ENCODE results near the gene TRAF7.
"Not testable (repeated sequence)": the region's sequence is repeated elsewhere in the genome, so short reads cannot be mapped to it uniquely, and the experiment has no call there.

The TRAF7 gene

GRCh38 chr16:2184346-2184745, 28.8 kb downstream of the TRAF7 start:
- DNase-seq: no peak

GRCh38 chr16:2184962-2185361, 29.4 kb downstream of the TRAF7 start:
- DNase-seq: no peak

GRCh38 chr16:2186064-2186463, 30.5 kb downstream of the TRAF7 start:
- no peak for DNase-seq

- no peak for DNase-seq
Measured at GRCh38 chr16:2186505-2186904, 30.9 kb downstream of the TRAF7 start.

- no peak for DNase-seq
Measured at GRCh38 chr16:2187212-2187611, 31.6 kb downstream of the TRAF7 start.

GRCh38 chr16:2188395-2188794, 32.8 kb downstream of the TRAF7 start:
- DNase-seq: no peak

- no peak for DNase-seq
Measured at GRCh38 chr16:2189252-2189893, 33.8 kb downstream of the TRAF7 start.

- no peak for DNase-seq
Measured at GRCh38 chr16:2190002-2190658, 34.5 kb downstream of the TRAF7 start.

- DNase-seq: no peak
Measured at GRCh38 chr16:2190659-2191445, 35.3 kb downstream of the TRAF7 start.

- no peak for DNase-seq
Measured at GRCh38 chr16:2191446-2191706, 35.8 kb downstream of the TRAF7 start.

GRCh38 chr16:2194166-2194834, 38.7 kb downstream of the TRAF7 start:
- DNase-seq: peak; percentile 44

GRCh38 chr16:2194852-2195321, 39.3 kb downstream of the TRAF7 start:
- peak; percentile 63 for DNase-seq

- no peak for DNase-seq
Measured at GRCh38 chr16:2195322-2196161, 40.0 kb downstream of the TRAF7 start.

GRCh38 chr16:2196162-2196980, 40.8 kb downstream of the TRAF7 start, which contains the start of gene CASKIN1:
TSS of gene CASKIN1 (minus strand) at chr16:2196605. CDS start at chr16:2196432, 173 bp downstream.
- DNase-seq: no peak

- no peak for DNase-seq
Measured at GRCh38 chr16:2196981-2197511, 41.5 kb downstream of the TRAF7 start.

- no peak for DNase-seq
Measured at GRCh38 chr16:2197765-2198164, 42.2 kb downstream of the TRAF7 start.

GRCh38 chr16:2198283-2198682, 42.7 kb downstream of the TRAF7 start:
- DNase-seq: no peak

- DNase-seq: no peak
Measured at GRCh38 chr16:2199095-2199494, 43.5 kb downstream of the TRAF7 start.

GRCh38 chr16:2199621-2200139, 44.1 kb downstream of the TRAF7 start:
- DNase-seq: no peak

GRCh38 chr16:2200313-2200712, 44.7 kb downstream of the TRAF7 start:
- no peak for DNase-seq

GRCh38 chr16:2203119-2203688, 47.6 kb downstream of the TRAF7 start:
- DNase-seq: not testable (repeated sequence)
